HepG2 (cell line): Measurements from ENCODE around the gene CC2D1A. TPM values are rescaled to one million over a fixed set of nuclear protein-coding genes. Genes with fewer than 3 reads are reported as not detected.

Experiments
- ATAC-seq: fragments of 200-7000 bp; cut with Tn5 transposase; 3 replicates; pipeline ENCODE4 v1.9.1; 2020; ENCODE audit warnings: mild to moderate bottlenecking, moderate library complexity
- BruUV-seq: library from RNA; stranded (reverse); fragments of 400-500 nt; replicated peaks from 2 replicates; lab custom pipeline; 2021; lab: Mats Ljungman, UMichigan
- CTCF ChIA-PET: fragments of 300-600 bp; formaldehyde crosslinking; extraction: SDS; loops from one replicate; lab custom pipeline; 2021; ENCODE audit warnings: low total read pairs, inconsistent platforms, low intra/inter-chr PET ratio; lab: Yijun Ruan, JAX
- POLR2A ChIA-PET: fragments of 350-600 bp; sonication (Branson Sonifier 250); formaldehyde crosslinking; loops from one replicate; lab custom pipeline; 2020; ENCODE audit warnings: antibody characterized with exemption, inconsistent platforms; lab: Yijun Ruan, JAX
- DNase-seq: peaks from one replicate; pipeline ENCODE4 v3.0.0-alpha.2; 2015; ENCODE audit warnings: low spot score
- FAIRE-seq: peaks from 3 replicates; lab custom pipeline; 2011; peaks lifted over from hg19 to GRCh38; lab: Jason Lieb, UNC
- H2AFZ ChIP-seq: one replicate; pipeline ENCODE4 v1.6.1; 2011; ENCODE audit warnings: low read length, inconsistent platforms
- H3K27ac ChIP-seq: fragments of 300-600 bp; 3 replicates; pipeline ENCODE4 v1.8.0; 2011; ENCODE audit warnings: mixed run types, mild to moderate bottlenecking, mixed read lengths, low read length, inconsistent platforms; ENCODE audit not compliant: insufficient read depth; ENCODE audit errors: extremely low read length
- H3K27me3 ChIP-seq, 2 experiments: fragments of 200-600 bp in 1 of 2; 2 replicates in 1 of 2; 3 replicates in 1 of 2; pipeline versions ENCODE4 v1.6.0 to v1.8.0; 2011; ENCODE audit warnings: low read length in 2 of 2, mild to moderate bottlenecking in 2 of 2, moderate library complexity in 2 of 2, inconsistent platforms in 1 of 2; ENCODE audit not compliant: insufficient read depth in 2 of 2, control insufficient read depth in 1 of 2
- H3K36me3 ChIP-seq, 2 experiments: fragments of 200-600 bp in 1 of 2; replicated peaks in 1 of 2; 2 replicates in 1 of 2; 3 replicates in 1 of 2; pipeline versions ENCODE4 v1.5.1 to v1.8.0; 2011; ENCODE audit warnings: low read length in 2 of 2, inconsistent platforms in 1 of 2; ENCODE audit not compliant: insufficient read depth in 2 of 2, control insufficient read depth in 1 of 2
- H3K4me1 ChIP-seq: 2 replicates; pipeline ENCODE4 v1.5.1; 2012; ENCODE audit warnings: low read length, inconsistent platforms; ENCODE audit not compliant: insufficient read depth
- H3K4me2 ChIP-seq: 2 replicates; pipeline ENCODE4 v1.6.0; 2011; ENCODE audit warnings: low read depth, low read length, inconsistent platforms
- H3K4me3 ChIP-seq, 3 experiments: fragments of 200-600 bp in 1 of 3; sonication (generic), shearing (Covaris generic) in 1 of 3; replicated peaks in 1 of 3; 2 replicates each; pipeline ENCODE4 v1.5.1; 2011 to 2016; ENCODE audit warnings: low read length in 3 of 3, inconsistent platforms in 2 of 3, low read depth in 2 of 3, mild to moderate bottlenecking in 2 of 3, control low read depth in 1 of 3, mixed read lengths in 1 of 3; ENCODE audit not compliant: insufficient read depth in 1 of 3
- H3K79me2 ChIP-seq: one replicate; pipeline ENCODE4 v1.6.1; 2011; ENCODE audit warnings: low read length, inconsistent platforms; ENCODE audit not compliant: insufficient read depth
- H3K9ac ChIP-seq: 2 replicates; pipeline ENCODE4 v1.6.0; 2011; ENCODE audit warnings: mild to moderate bottlenecking, low read depth, low read length, inconsistent platforms; ENCODE audit not compliant: insufficient read depth
- H3K9me3 ChIP-seq: 2 replicates; pipeline ENCODE4 v1.5.1; 2012; ENCODE audit warnings: mild to moderate bottlenecking, low read length
- H4K20me1 ChIP-seq: 2 replicates; pipeline ENCODE4 v1.6.0; 2011; ENCODE audit warnings: inconsistent platforms, mild to moderate bottlenecking, low read length, moderate library complexity; ENCODE audit not compliant: insufficient read depth
- NONO ChIP-seq, 2 experiments: fragments of 450-650 bp in 1 of 2; sonication (generic) in 1 of 2; formaldehyde crosslinking in 1 of 2; IDR thresholded peaks in 1 of 2; conservative IDR thresholded peaks in 1 of 2; 2 replicates each; pipeline versions ENCODE4 v1.6.1 to v1.8.0; 2017 to 2022; ENCODE audit warnings: mild to moderate bottlenecking in 1 of 2, missing genetic modification reagents in 1 of 2, moderate library complexity in 1 of 2
- POGK ChIP-seq: sonication (generic); formaldehyde crosslinking; conservative IDR thresholded peaks from 2 replicates; pipeline ENCODE4 v1.8.0; 2022; ENCODE audit warnings: mild to moderate bottlenecking, moderate library complexity, missing genetic modification reagents
- ZNF225 ChIP-seq: sonication (generic); formaldehyde crosslinking; IDR thresholded peaks from 2 replicates; pipeline ENCODE4 v1.4.0; 2020; ENCODE audit warnings: mild to moderate bottlenecking, missing genetic modification reagents
- ZNF556 ChIP-seq: sonication (generic); formaldehyde crosslinking; IDR thresholded peaks from 2 replicates; pipeline ENCODE4 v1.4.0; 2020; ENCODE audit warnings: mild to moderate bottlenecking, missing genetic modification reagents, borderline replicate concordance
- ZSCAN25 ChIP-seq: sonication (generic); formaldehyde crosslinking; IDR thresholded peaks from 2 replicates; pipeline ENCODE4 v1.8.0; 2022; ENCODE audit warnings: mild to moderate bottlenecking, missing genetic modification reagents
- WGBS: methylation state at CpG from one replicate; pipeline ENCODE4 v1.1.6; 2017; ENCODE audit warnings: low lambda C conversion rate; 5-methylcytosine and 5-hydroxymethylcytosine counted together
- in situ Hi-C: cut with HindIII; loops from 2 replicates; pipeline ENCODE4 v1.10.0; 2017; ENCODE audit warnings: low pct_unique_long_range_greater_than_20kb; ENCODE audit not compliant: extremely low pct_ligation_motif_present
- intact Hi-C: fragments of 100-400 bp; cut with micrococcal nuclease; formaldehyde crosslinking; loops from one replicate; pipeline ENCODE4 v1.10.0; 2022; ENCODE audit not compliant: unreplicated experiment
- polyA plus RNA-seq, 8 experiments: library from polyadenylated mRNA; depleted of rRNA in 3 of 8; stranded (reverse) in 7 of 8; unstranded in 1 of 8; fragments of >200 nt; fragmentation: Illumina TruSeq in 4 of 8; extraction: Trizol in 4 of 8; gene quantifications; 2 replicates each; pipeline versions ENCODE4 v1.2.1 to v1.2.3, GENCODE V29; 2011 to 2016; ENCODE audit warnings: low read depth in 4 of 8, missing spikeins in 1 of 8, mixed read lengths in 1 of 8; ENCODE audit not compliant: insufficient read depth in 1 of 8
- total RNA-seq, 5 experiments: library from RNA; depleted of rRNA; stranded (reverse); fragments of >200 nt; fragmentation: Illumina TruSeq; extraction: Trizol; gene quantifications; 2 replicates each; pipeline ENCODE4 v1.2.3, GENCODE V29; 2016; ENCODE audit warnings: low read depth in 1 of 5

Gene CC2D1A
- total and polyA plus RNA-seq, 2 of the 13 experiments (the other 11 are each of a cell fraction or from before 2014, with no cell fraction given): 9.7 to 11.5 TPM

DNA sequence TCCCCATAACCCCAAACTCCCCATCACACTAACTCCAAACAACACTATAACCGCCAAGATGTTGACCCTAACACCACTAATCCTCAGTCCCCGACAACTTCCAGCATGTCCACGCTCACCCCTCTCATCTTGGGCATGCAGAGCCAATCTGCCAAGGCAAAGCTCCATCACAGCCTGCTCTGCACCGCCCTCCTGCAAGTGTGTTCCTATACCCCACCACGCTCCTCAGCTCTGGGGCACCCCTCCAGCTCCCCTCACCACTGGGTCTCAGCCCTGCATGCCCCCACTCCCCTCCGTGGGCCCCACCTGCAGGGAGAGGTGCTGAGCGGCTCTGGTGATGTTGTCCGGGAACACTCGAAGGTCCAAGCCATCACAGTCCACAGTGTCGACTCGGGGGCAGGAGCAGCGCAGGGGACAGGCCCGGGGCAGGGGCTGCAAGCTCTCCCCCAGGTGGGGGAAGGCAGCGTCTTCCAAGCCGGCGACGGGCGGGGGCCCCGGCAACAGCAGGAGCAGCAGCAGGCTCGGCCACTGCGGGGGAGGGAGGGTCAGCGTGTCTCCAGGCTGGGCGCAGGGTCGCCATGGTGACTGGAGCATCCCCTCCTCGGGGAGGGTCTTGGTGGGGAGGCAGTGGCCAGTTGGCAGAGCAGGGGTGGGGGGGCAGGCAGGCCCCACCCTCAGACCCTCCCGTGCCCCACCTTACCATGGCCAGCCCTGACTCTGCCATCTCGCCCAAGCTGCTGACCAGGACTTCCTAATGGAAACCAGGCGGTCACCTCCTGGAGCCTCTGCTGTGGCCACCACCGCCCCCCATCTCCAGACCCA is 31.7 kb downstream of the CC2D1A start:
- WGBS: 12% methylated on average over 8 of the region's 29 CpGs

More for the DNA sequence above, 31.7 kb downstream of the CC2D1A start:
- Histone ChIP-seq H3K36me3 (no peaks in the 10 kb centered on the region), H3K27me3 (peaks cover 4 to 20% of the 10 kb centered on the region in 2 experiments; a peak in 3 of 5 replicates), H4K20me1 (no peaks in the 10 kb centered on the region), H3K9ac (no peak overlapping the region), H3K4me3 (peak overlapping the region in 1 of 3 experiments; percentile 16; a peak in 1 of 6 replicates), H3K9me3 (no peaks in the 10 kb centered on the region), H3K79me2 (no peaks in the 10 kb centered on the region), H3K4me2 (peak overlapping the region; percentile 32), H3K4me1 (peaks cover 12% of the 10 kb centered on the region), H2AFZ (no peak overlapping the region), H3K27ac (no peak overlapping the region)
- TF ChIP-seq POGK (CRISPR knock-in tag) (no peak), ZNF556 (CRISPR knock-in tag) (no peak), NONO (IDR thresholded peaks at IDR 0.05) (no peak), NONO (CRISPR knock-in tag; conservative IDR thresholded peaks at IDR 0.05) (no peak), ZSCAN25 (CRISPR knock-in tag) (peak; percentile 69), ZNF225 (CRISPR knock-in tag) (0 out of 2 replicates have a peak, but pooled peaks have one; percentile 27)
- DNase-seq: no peak
- ChIA-PET CTCF (no interaction called here), POLR2A (interaction anchor here (0.6 kb wide), 1 partner anchor 481 kb away, joined by 4 read pairs; no protein-coding TSS in a partner anchor)
- FAIRE-seq: no peak
- in situ Hi-C loops (no loop called here), intact Hi-C loops (no loop called here)
- no TSS peak for BruUV-seq
- ATAC-seq: 0 out of 3 replicates have a peak, but pooled peaks have one; percentile 17
